BE2C (cell line): ENCODE measurements around the gene LRRC42.
"Not testable (repeated sequence)": the region's sequence is repeated elsewhere in the genome, so short reads cannot be mapped to it uniquely, and the experiment has no call there.

Source experiments
- DNase-seq: peaks from one replicate; pipeline ENCODE4 v3.0.0-alpha.2; 2020
- H3K27me3 ChIP-seq: fragments of 250-450 bp; sonication (Bioruptor Pico); 2 replicates; pipeline ENCODE4 v1.5.1; 2020; ENCODE audit warnings: mild to moderate bottlenecking
- H3K36me3 ChIP-seq: fragments of 250-450 bp; sonication (Bioruptor Pico); 2 replicates; pipeline ENCODE4 v1.5.1; 2020; ENCODE audit warnings: mild to moderate bottlenecking
- H3K4me1 ChIP-seq: fragments of 250-450 bp; sonication (Bioruptor Pico); 2 replicates; pipeline ENCODE4 v1.5.1; 2020
- H3K4me3 ChIP-seq: 2 replicates; pipeline ENCODE4 v1.5.1; 2011; ENCODE audit warnings: low read depth, low read length
- H3K9me3 ChIP-seq: fragments of 250-450 bp; sonication (Bioruptor Pico); 2 replicates; pipeline ENCODE4 v1.5.1; 2020
- TF ChIP-seq, protein P1 (sequence below): IDR thresholded peaks from 2 replicates; pipeline ENCODE4 v1.5.1; 2012; ENCODE audit warnings: mild to moderate bottlenecking, low read depth, low read length

LRRC42 gene

DNA sequence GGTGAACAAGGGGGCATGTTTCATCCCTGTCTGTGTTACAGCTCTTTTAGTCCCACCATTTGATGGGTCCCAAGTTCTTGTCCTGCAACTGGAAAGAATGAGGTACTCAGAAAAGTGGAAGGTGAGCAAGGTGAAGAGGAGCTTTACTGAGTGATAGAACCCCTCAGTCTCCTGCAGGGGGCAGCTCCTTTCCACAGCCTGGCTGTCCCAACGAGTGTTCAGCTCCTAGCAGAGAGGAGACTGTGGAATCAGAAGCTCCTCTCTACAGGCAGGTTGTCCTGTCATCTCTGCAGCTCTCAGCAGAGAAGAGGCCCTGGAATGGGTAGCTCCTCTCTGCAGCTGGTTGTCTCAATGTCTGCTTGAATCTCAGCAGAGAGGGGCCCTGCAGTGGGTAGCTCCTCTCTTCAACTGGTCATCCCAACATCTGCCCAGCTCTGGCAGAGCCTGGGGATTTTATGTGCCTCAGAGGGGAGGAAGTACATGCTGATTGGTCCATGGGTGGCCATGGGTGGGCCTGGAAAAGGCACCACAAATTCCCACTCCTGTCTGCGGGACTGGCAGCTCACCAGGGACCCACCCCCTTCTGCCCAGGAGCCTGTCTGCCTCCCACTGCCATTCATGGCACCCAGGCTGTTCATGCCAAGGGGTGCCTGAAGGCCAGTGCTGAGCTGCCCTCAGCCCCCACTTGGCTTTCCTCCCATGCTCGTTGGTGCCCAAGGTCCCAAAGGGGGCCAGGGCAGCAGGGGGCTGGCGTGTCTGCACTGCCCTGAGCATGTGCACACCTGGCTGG is 46.1 kb downstream of the LRRC42 start:
- no peaks in the 10 kb centered on the region for H3K4me1 ChIP-seq
- H3K27me3 ChIP-seq, result no peaks in the 10 kb centered on the region
- TF ChIP-seq, protein P1, sequence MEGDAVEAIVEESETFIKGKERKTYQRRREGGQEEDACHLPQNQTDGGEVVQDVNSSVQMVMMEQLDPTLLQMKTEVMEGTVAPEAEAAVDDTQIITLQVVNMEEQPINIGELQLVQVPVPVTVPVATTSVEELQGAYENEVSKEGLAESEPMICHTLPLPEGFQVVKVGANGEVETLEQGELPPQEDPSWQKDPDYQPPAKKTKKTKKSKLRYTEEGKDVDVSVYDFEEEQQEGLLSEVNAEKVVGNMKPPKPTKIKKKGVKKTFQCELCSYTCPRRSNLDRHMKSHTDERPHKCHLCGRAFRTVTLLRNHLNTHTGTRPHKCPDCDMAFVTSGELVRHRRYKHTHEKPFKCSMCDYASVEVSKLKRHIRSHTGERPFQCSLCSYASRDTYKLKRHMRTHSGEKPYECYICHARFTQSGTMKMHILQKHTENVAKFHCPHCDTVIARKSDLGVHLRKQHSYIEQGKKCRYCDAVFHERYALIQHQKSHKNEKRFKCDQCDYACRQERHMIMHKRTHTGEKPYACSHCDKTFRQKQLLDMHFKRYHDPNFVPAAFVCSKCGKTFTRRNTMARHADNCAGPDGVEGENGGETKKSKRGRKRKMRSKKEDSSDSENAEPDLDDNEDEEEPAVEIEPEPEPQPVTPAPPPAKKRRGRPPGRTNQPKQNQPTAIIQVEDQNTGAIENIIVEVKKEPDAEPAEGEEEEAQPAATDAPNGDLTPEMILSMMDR, result peak; percentile 42
- no peaks in the 10 kb centered on the region for H3K9me3 ChIP-seq
- no peak overlapping the region for H3K4me3 ChIP-seq
- H3K36me3 ChIP-seq, result no peaks in the 10 kb centered on the region
- DNase-seq, result no peak

DNA sequence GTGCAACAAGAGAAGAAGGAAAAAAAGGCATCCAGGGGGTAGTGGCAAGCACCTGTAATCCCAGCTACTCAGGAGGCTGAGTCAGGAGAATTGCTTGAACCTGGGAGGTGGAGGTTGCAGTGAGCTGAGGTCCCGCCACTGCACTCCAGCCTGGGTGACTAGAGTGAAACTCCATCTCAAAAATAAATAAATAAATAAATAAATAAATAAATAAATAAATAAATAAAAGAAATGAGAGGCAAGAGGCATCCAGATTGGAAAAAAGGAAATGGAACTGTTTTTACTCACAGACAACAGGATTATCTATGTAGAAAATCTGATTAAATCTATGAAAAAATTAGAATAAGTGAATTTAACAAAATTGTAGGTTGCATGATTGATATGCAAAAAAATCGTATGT is 48.4 kb downstream of the LRRC42 start:
- H3K27me3 ChIP-seq, H3K36me3 ChIP-seq, H3K9me3 ChIP-seq, DNase-seq, H3K4me3 ChIP-seq, H3K4me1 ChIP-seq: not testable (repeated sequence)

DNA sequence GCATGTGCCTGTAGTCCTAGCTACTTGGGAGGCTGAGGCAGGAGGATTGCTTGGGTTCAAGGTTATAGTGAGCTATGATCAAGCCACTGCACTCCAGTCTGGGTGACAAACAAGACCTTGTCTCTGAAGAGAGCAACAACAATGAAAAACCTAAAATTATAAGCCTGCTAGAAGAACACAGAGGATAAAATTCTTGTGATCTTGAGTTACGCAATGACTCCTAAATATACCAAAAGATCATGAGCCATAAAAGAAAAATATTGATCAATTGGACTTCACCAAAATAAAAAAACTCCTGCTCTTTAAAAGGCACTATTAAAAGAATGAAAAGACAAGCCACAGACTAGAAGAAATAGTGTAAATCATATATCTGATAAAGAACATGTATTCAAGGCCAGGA is 49.5 kb downstream of the LRRC42 start:
- no peaks in the 10 kb centered on the region for H3K27me3 ChIP-seq
- H3K36me3 ChIP-seq, result no peaks in the 10 kb centered on the region
- DNase-seq, result no peak
- no peaks in the 10 kb centered on the region for H3K4me1 ChIP-seq
- TF ChIP-seq, protein P1, result no peak
- no peak overlapping the region for H3K4me3 ChIP-seq
- no peaks in the 10 kb centered on the region for H3K9me3 ChIP-seq

DNA sequence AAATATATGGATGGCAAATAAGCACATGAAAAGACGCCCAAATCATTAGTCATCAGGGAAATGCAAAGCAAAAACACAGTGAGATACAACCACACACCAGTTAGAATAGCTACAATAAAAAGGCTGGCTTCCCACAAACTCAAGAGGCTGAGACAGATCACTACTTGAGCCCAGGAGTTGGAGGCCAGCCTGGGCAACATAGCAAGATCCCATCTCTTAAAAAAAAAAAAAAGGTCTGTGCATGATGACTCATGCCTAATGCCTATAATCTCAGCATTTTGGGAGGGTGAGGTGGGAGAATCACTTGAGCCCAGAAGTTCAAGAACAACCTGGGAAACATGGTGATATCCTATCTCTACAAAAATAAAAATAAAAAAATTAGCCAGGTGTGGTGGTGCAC is 52.1 kb downstream of the LRRC42 start:
- Histone ChIP-seq H3K4me3 (no peak overlapping the region), H3K27me3 (no peaks in the 10 kb centered on the region), H3K4me1 (no peaks in the 10 kb centered on the region), H3K9me3 (no peaks in the 10 kb centered on the region), H3K36me3 (no peaks in the 10 kb centered on the region)
- TF ChIP-seq, protein P1, result no peak
- DNase-seq, result no peak

GRCh38 chr1:53999920-54000319 is 53.8 kb downstream of the LRRC42 start:
- H3K4me3 ChIP-seq, result no peak overlapping the region
- TF ChIP-seq, protein P1, result no peak
- no peaks in the 10 kb centered on the region for H3K36me3 ChIP-seq
- H3K27me3 ChIP-seq, result no peaks in the 10 kb centered on the region
- H3K9me3 ChIP-seq, result no peaks in the 10 kb centered on the region
- DNase-seq, result no peak
- no peaks in the 10 kb centered on the region for H3K4me1 ChIP-seq

DNA sequence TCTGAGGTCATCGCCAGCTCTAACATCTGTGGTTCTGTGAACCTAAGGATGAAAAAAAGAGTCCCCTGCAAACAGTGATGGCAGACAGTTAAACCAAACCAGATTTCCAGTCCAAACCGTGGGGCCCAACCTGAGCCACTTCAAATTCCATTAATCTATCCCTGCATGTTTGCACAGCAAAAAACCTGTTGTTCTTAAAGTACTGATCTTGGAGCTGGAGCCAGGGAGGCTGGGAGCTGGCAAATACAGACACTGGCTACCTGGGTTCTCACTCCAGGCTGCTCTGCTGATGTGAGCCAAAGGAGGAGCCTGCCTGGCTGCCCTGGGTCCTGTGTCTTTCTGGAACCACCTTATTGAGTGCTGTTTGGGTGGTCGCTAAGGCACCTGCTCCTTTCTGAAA is 55.4 kb downstream of the LRRC42 start:
- Histone ChIP-seq H3K4me3 (no peak overlapping the region), H3K36me3 (no peaks in the 10 kb centered on the region), H3K9me3 (no peaks in the 10 kb centered on the region), H3K4me1 (no peaks in the 10 kb centered on the region), H3K27me3 (no peaks in the 10 kb centered on the region)
- DNase-seq, result no peak
- TF ChIP-seq, protein P1, result no peak
